Measurements from ENCODE around the gene NABP1.

The NABP1 gene

DNA sequence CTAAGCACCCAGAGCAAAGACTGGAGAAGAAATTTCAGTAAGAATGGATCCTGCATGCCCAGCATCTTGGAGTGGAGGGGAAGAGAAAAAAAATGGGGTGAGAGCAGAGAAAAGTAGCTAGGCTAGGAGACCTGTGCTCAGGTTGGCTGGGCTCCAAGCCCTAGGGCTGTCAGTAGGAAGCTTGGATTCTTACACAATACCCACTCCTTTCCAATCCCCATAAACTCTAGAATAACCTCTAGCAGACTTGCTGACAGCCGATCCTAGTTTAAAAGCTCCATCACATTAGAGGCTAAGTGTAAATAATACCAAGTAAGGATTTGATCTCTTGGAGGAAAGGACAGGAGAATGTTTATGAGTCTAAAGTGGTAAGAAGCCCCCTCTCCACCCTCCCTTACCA, 46.2 kb upstream of the NABP1 start:
- Histone ChIP-seq H2BK15ac (ENCODE audit: low read length) (no peak overlapping the region), H2AFZ (ENCODE audit: low read length) (no peak overlapping the region), H3K27me3 (ENCODE audit: control insufficient read depth in 3 of 3, insufficient read depth in 3 of 3, low read depth in 1 of 3, low read length in 3 of 3) (peaks cover 0 to 2% (median 0%) of the 10 kb centered on the region in 3 experiments), H3K14ac (ENCODE audit: low read length) (no peak overlapping the region), H3K27ac (replicated peaks; ENCODE audit: low read length) (no peak overlapping the region), H3K4me2 (ENCODE audit: insufficient read depth, low read length, poor library complexity, severe bottlenecking) (no peak overlapping the region), H3K4me1 (ENCODE audit: control insufficient read depth in 2 of 2, insufficient read depth in 1 of 2, low read depth in 1 of 2, low read length in 2 of 2) (peaks cover 0 to 2% of the 10 kb centered on the region in 2 donors), H2AK5ac (ENCODE audit: low read depth, low read length) (no peak overlapping the region), H3K18ac (ENCODE audit: low read length) (no peak overlapping the region), H3K9me3 (replicated peaks in 1 of 2; ENCODE audit: control insufficient read depth in 2 of 2, insufficient read depth in 1 of 2, low read depth in 1 of 2, low read length in 2 of 2) (no peaks in the 10 kb centered on the region), H3K9ac (ENCODE audit: low read depth, low read length, poor library complexity) (no peak overlapping the region), H3K36me3 (replicated peaks in 1 of 2; ENCODE audit: control insufficient read depth in 2 of 2, insufficient read depth in 2 of 2, low read length in 2 of 2) (no peaks in the 10 kb centered on the region), H2BK5ac (ENCODE audit: low read length) (no peak overlapping the region), H4K8ac (ENCODE audit: low read depth, low read length) (no peak overlapping the region), H3K79me1 (ENCODE audit: low read depth, low read length) (no peaks in the 10 kb centered on the region), H2BK120ac (ENCODE audit: low read depth, low read length) (no peak overlapping the region), H3K23ac (ENCODE audit: low read depth, low read length, poor library complexity) (no peak overlapping the region), H4K91ac (ENCODE audit: low read depth, low read length, poor library complexity) (no peak overlapping the region), H3K4me3 (ENCODE audit: low read length in 2 of 2) (no peak overlapping the region), H3K4ac (ENCODE audit: low read length) (no peak overlapping the region), H2BK12ac (ENCODE audit: low read length) (no peak overlapping the region)
- WGBS, 2 donors (ENCODE audit: extremely low coverage in 2 of 2, insufficient read length in 2 of 2, insufficient replicate concordance in 1 of 2) = no CpG with 5 or more reads among the region's 1 CpG
- no peak for DNase-seq (ENCODE audit: low spot score)

DNA sequence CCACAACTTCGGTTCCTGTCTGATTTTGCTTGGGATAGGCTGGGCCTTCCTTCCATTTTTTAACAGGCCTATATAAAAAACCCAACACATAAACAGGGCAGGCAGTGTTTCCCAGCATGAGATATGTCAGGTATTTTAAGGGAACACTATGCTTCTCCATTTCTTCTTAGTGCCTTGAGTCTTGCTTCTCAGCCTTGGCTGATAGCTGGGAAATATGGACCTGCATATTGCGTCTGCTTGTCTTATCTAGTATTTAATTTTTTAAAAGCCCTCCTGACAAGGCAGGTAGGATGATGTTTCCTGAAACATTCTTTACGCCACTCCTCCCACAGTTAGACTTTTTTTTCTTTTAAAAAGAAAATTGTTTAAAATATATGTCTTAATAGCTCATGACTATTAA, 45.5 kb upstream of the NABP1 start:
- Histone ChIP-seq H2BK5ac (ENCODE audit: low read length) (no peak overlapping the region), H3K4me1 (ENCODE audit: control insufficient read depth in 2 of 2, insufficient read depth in 1 of 2, low read depth in 1 of 2, low read length in 2 of 2) (peaks cover 0 to 2% of the 10 kb centered on the region in 2 donors), H3K18ac (ENCODE audit: low read length) (no peak overlapping the region), H3K27me3 (ENCODE audit: control insufficient read depth in 3 of 3, insufficient read depth in 3 of 3, low read depth in 1 of 3, low read length in 3 of 3) (peaks cover 0 to 2% (median 0%) of the 10 kb centered on the region in 3 experiments), H3K14ac (ENCODE audit: low read length) (no peak overlapping the region), H2BK12ac (ENCODE audit: low read length) (no peak overlapping the region), H3K36me3 (replicated peaks in 1 of 2; ENCODE audit: control insufficient read depth in 2 of 2, insufficient read depth in 2 of 2, low read length in 2 of 2) (no peaks in the 10 kb centered on the region), H3K9ac (ENCODE audit: low read depth, low read length, poor library complexity) (no peak overlapping the region), H3K27ac (replicated peaks; ENCODE audit: low read length) (no peak overlapping the region), H3K79me1 (ENCODE audit: low read depth, low read length) (no peaks in the 10 kb centered on the region), H2AK5ac (ENCODE audit: low read depth, low read length) (no peak overlapping the region), H2BK120ac (ENCODE audit: low read depth, low read length) (no peak overlapping the region), H2BK15ac (ENCODE audit: low read length) (no peak overlapping the region), H3K4me2 (ENCODE audit: insufficient read depth, low read length, poor library complexity, severe bottlenecking) (no peak overlapping the region), H2AFZ (ENCODE audit: low read length) (no peak overlapping the region), H3K4ac (ENCODE audit: low read length) (no peak overlapping the region), H4K91ac (ENCODE audit: low read depth, low read length, poor library complexity) (no peak overlapping the region), H3K4me3 (ENCODE audit: low read length in 2 of 2) (no peak overlapping the region), H3K9me3 (replicated peaks in 1 of 2; ENCODE audit: control insufficient read depth in 2 of 2, insufficient read depth in 1 of 2, low read depth in 1 of 2, low read length in 2 of 2) (no peaks in the 10 kb centered on the region), H3K23ac (ENCODE audit: low read depth, low read length, poor library complexity) (no peak overlapping the region), H4K8ac (ENCODE audit: low read depth, low read length) (no peak overlapping the region)
- no CpG with 5 or more reads among the region's 3 CpGs for WGBS, 2 donors (ENCODE audit: extremely low coverage in 2 of 2, insufficient read length in 2 of 2, insufficient replicate concordance in 1 of 2)
- no peak for DNase-seq (ENCODE audit: low spot score)

DNA sequence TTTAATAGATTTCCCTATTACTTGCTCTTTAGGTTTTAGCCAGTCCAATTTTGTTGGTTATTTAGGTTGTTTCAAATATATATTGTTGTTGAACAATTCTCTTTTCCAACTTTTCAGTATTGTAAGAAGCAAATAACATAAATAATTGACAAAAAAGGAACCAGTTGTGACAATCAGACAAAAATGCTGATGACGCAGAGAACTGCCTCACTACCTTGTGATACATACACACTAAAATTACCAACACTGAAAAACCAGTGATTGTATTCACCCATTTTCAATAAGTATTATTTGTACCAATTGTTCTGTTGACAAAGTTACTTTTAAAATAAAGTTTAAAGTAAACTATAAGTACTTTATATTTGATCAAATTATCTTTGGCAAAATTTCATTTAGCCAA, 43.1 kb upstream of the NABP1 start:
- no peaks in the 10 kb centered on the region for H3K27me3 ChIP-seq (ENCODE audit: control insufficient read depth in 3 of 3, insufficient read depth in 3 of 3, low read depth in 1 of 3, low read length in 3 of 3)

DNA sequence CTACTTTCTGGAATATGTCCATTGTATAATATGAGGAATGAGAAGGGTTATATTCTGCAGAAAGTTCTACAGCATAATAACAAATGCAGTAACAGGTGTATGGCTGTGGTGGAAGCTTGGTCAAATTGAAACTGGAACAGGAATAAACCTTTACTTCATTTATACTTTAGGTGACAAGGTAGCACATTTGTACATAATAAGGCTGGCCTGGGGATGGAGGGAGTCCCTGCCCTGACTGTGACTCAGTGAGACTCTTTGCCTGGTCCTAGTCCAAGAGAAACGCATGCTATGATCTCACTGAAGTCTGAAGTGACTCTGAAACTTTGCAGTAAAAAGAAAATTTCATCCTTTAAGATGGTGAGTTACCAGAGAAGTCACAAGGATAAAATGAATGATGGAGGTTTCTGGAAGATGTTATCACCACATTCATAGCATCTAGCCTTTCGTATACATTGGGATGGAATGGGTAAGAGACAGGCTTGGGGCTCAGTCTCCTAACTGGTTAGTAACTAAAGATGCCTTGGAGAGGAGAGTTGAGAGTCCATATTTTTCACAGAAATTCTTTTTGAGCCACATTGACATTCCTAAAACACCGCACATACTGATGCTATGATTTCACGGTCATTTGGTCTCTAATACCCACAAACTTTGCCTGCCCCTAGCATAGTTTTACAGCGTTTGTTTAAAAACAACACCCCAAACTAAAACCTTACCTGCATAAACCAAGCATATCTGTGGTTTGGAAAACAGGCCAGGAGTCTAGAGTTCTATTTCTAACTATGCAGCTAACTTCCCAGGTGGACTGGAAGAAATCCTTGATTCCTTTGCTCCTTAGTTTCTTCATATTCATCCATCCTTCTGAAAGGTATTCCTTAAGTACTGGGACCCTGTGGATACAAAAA, 42.4 kb upstream of the NABP1 start:
- WGBS, 2 donors (ENCODE audit: extremely low coverage in 2 of 2, insufficient read length in 2 of 2, insufficient replicate concordance in 1 of 2) = no CpG with 5 or more reads among the region's 5 CpGs
- Histone ChIP-seq H3K18ac (ENCODE audit: low read length) (no peak overlapping the region), H3K23ac (ENCODE audit: low read depth, low read length, poor library complexity) (no peak overlapping the region), H2BK12ac (ENCODE audit: low read length) (no peak overlapping the region), H2BK5ac (ENCODE audit: low read length) (no peak overlapping the region), H2AFZ (ENCODE audit: low read length) (no peak overlapping the region), H3K27me3 (ENCODE audit: control insufficient read depth in 3 of 3, insufficient read depth in 3 of 3, low read depth in 1 of 3, low read length in 3 of 3) (no peaks in the 10 kb centered on the region), H3K79me1 (ENCODE audit: low read depth, low read length) (no peaks in the 10 kb centered on the region), H3K4me2 (ENCODE audit: insufficient read depth, low read length, poor library complexity, severe bottlenecking) (no peak overlapping the region), H3K4me1 (ENCODE audit: control insufficient read depth in 2 of 2, insufficient read depth in 1 of 2, low read depth in 1 of 2, low read length in 2 of 2) (no peaks in the 10 kb centered on the region), H2BK15ac (ENCODE audit: low read length) (no peak overlapping the region), H4K8ac (ENCODE audit: low read depth, low read length) (no peak overlapping the region), H2AK5ac (ENCODE audit: low read depth, low read length) (no peak overlapping the region), H3K9ac (ENCODE audit: low read depth, low read length, poor library complexity) (no peak overlapping the region), H2BK120ac (ENCODE audit: low read depth, low read length) (no peak overlapping the region), H3K4ac (ENCODE audit: low read length) (no peak overlapping the region), H3K14ac (ENCODE audit: low read length) (no peak overlapping the region), H3K27ac (replicated peaks; ENCODE audit: low read length) (no peak overlapping the region), H3K36me3 (replicated peaks in 1 of 2; ENCODE audit: control insufficient read depth in 2 of 2, insufficient read depth in 2 of 2, low read length in 2 of 2) (no peaks in the 10 kb centered on the region), H3K4me3 (ENCODE audit: low read length in 2 of 2) (no peak overlapping the region), H4K91ac (ENCODE audit: low read depth, low read length, poor library complexity) (no peak overlapping the region), H3K9me3 (replicated peaks in 1 of 2; ENCODE audit: control insufficient read depth in 2 of 2, insufficient read depth in 1 of 2, low read depth in 1 of 2, low read length in 2 of 2) (no peaks in the 10 kb centered on the region)
- DNase-seq (ENCODE audit: low spot score) = no peak

More for the DNA sequence above, 43.1 kb upstream of the NABP1 start:
- no peaks in the 10 kb centered on the region for H3K79me1 ChIP-seq (ENCODE audit: low read depth, low read length)
- no peak overlapping the region for H2BK12ac ChIP-seq (ENCODE audit: low read length)
- no peaks in the 10 kb centered on the region for H3K36me3 ChIP-seq (replicated peaks in 1 of 2; ENCODE audit: control insufficient read depth in 2 of 2, insufficient read depth in 2 of 2, low read length in 2 of 2)
- no peak overlapping the region for H3K9ac ChIP-seq (ENCODE audit: low read depth, low read length, poor library complexity)
- no peak overlapping the region for H2BK120ac ChIP-seq (ENCODE audit: low read depth, low read length)
- H3K18ac ChIP-seq (ENCODE audit: low read length) = no peak overlapping the region
- H3K23ac ChIP-seq (ENCODE audit: low read depth, low read length, poor library complexity) = no peak overlapping the region
- no peaks in the 10 kb centered on the region for H3K9me3 ChIP-seq (replicated peaks in 1 of 2; ENCODE audit: control insufficient read depth in 2 of 2, insufficient read depth in 1 of 2, low read depth in 1 of 2, low read length in 2 of 2)
- H2AK5ac ChIP-seq (ENCODE audit: low read depth, low read length) = no peak overlapping the region
- H3K4me2 ChIP-seq (ENCODE audit: insufficient read depth, low read length, poor library complexity, severe bottlenecking) = no peak overlapping the region
- no peak overlapping the region for H2BK5ac ChIP-seq (ENCODE audit: low read length)
- no peak overlapping the region for H4K8ac ChIP-seq (ENCODE audit: low read depth, low read length)
- no peak overlapping the region for H2AFZ ChIP-seq (ENCODE audit: low read length)
- WGBS, 2 donors (ENCODE audit: extremely low coverage in 2 of 2, insufficient read length in 2 of 2, insufficient replicate concordance in 1 of 2) = no CpG with 5 or more reads among the region's 1 CpG
- H3K4ac ChIP-seq (ENCODE audit: low read length) = no peak overlapping the region
- H2BK15ac ChIP-seq (ENCODE audit: low read length) = no peak overlapping the region
- no peak overlapping the region for H4K91ac ChIP-seq (ENCODE audit: low read depth, low read length, poor library complexity)
- H3K27ac ChIP-seq (replicated peaks; ENCODE audit: low read length) = no peak overlapping the region
- DNase-seq (ENCODE audit: low spot score) = no peak
- H3K14ac ChIP-seq (ENCODE audit: low read length) = no peak overlapping the region
- H3K4me1 ChIP-seq (ENCODE audit: control insufficient read depth in 2 of 2, insufficient read depth in 1 of 2, low read depth in 1 of 2, low read length in 2 of 2) = no peaks in the 10 kb centered on the region
- H3K4me3 ChIP-seq (ENCODE audit: low read length in 2 of 2) = no peak overlapping the region

All from neuronal stem cell (in vitro differentiated cells).